ENCODE data around the gene DLGAP1. TPM values are rescaled to one million over a fixed set of nuclear protein-coding genes. Genes with fewer than 3 reads are reported as not detected.

The DLGAP1 gene
- total and polyA plus RNA-seq, 2 experiments from 2014 or later, result 3.1 to 6.5 TPM

- DNase-seq (ENCODE audit: low spot score), result peak; percentile 46
- TF ChIP-seq EZH2phosphoT487 (IDR thresholded peaks at IDR 0.05; ENCODE audit: low read depth, severe bottlenecking, unreplicated experiment) (no peak), CTCF (IDR thresholded peaks at IDR 0.05; ENCODE audit: poor library complexity) (peak; percentile 48)
- no peaks in the 10 kb centered on the region for H3K9me2 ChIP-seq (replicated peaks; ENCODE audit: insufficient read depth)
- no peaks in the 10 kb centered on the region for H3K27me3 ChIP-seq
- H4K20me1 ChIP-seq (ENCODE audit: insufficient read depth, poor library complexity, severe bottlenecking), result no peaks in the 10 kb centered on the region
- no peaks in the 10 kb centered on the region for H3K79me2 ChIP-seq
- no peaks in the 10 kb centered on the region for H3K4me1 ChIP-seq (ENCODE audit: insufficient read depth)
- H3K36me3 ChIP-seq (replicated peaks; ENCODE audit: insufficient read depth, low read depth), result no peaks in the 10 kb centered on the region
- H2AFZ ChIP-seq, result no peak overlapping the region
- H3K27ac ChIP-seq, result no peak overlapping the region
- H3K4me3 ChIP-seq, result no peak overlapping the region
- H3K9me3 ChIP-seq (ENCODE audit: low read depth), result no peaks in the 10 kb centered on the region
- 63% methylated on average over 7 of the region's 7 CpGs for WGBS (ENCODE audit: low lambda C conversion rate, missing lambda C conversion rate)
- H3K4me2 ChIP-seq, result no peak overlapping the region
Observed at GRCh38 chr18:4181882-4182568, 273.1 kb downstream of the DLGAP1 start.

DNA sequence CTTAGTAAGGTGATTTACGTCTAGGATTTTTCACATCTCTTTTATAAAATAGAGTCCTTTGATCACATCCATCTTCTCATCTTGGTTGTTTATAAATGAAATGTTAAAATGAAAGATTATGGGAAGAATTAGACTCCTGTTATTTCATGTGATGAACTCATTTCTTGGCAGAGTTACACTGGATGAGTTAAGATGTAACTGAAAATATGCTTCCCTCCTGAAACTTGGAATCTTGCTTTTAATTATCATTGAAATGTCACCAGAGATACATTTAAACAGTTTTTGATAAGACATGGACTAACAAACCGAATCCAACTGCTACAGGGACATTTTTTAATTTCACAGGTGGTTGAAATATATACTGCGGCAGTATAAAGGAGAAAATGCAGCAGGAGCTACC lies 274.0 kb downstream of the DLGAP1 start:
- Histone ChIP-seq H3K36me3 (replicated peaks; ENCODE audit: insufficient read depth, low read depth) (no peaks in the 10 kb centered on the region), H3K27ac (no peak overlapping the region), H3K4me1 (ENCODE audit: insufficient read depth) (no peaks in the 10 kb centered on the region), H3K4me2 (no peak overlapping the region), H2AFZ (no peak overlapping the region), H3K9me3 (ENCODE audit: low read depth) (no peaks in the 10 kb centered on the region), H3K4me3 (no peak overlapping the region), H3K27me3 (no peaks in the 10 kb centered on the region), H4K20me1 (ENCODE audit: insufficient read depth, poor library complexity, severe bottlenecking) (no peaks in the 10 kb centered on the region), H3K9me2 (replicated peaks; ENCODE audit: insufficient read depth) (no peaks in the 10 kb centered on the region), H3K79me2 (no peaks in the 10 kb centered on the region)
- TF ChIP-seq EZH2phosphoT487 (IDR thresholded peaks at IDR 0.05; ENCODE audit: low read depth, severe bottlenecking, unreplicated experiment), result no peak
- TF ChIP-seq CTCF (IDR thresholded peaks at IDR 0.05; ENCODE audit: poor library complexity), result no peak
- TF ChIP-seq EZH2 (IDR thresholded peaks at IDR 0.05; ENCODE audit: borderline replicate concordance), result no peak
- 72% methylated on average over 3 of the region's 3 CpGs for WGBS (ENCODE audit: low lambda C conversion rate, missing lambda C conversion rate)
- DNase-seq (ENCODE audit: low spot score), result no peak

GRCh38 chr18:4172196-4173100 lies 282.7 kb downstream of the DLGAP1 start:
- Histone ChIP-seq H3K27ac (no peak overlapping the region), H3K4me2 (no peak overlapping the region), H3K4me3 (no peak overlapping the region), H3K79me2 (no peaks in the 10 kb centered on the region), H3K9me3 (ENCODE audit: low read depth) (no peaks in the 10 kb centered on the region), H2AFZ (no peak overlapping the region), H4K20me1 (ENCODE audit: insufficient read depth, poor library complexity, severe bottlenecking) (no peaks in the 10 kb centered on the region), H3K36me3 (replicated peaks; ENCODE audit: insufficient read depth, low read depth) (no peaks in the 10 kb centered on the region), H3K4me1 (ENCODE audit: insufficient read depth) (no peaks in the 10 kb centered on the region), H3K27me3 (no peaks in the 10 kb centered on the region), H3K9me2 (replicated peaks; ENCODE audit: insufficient read depth) (no peaks in the 10 kb centered on the region)
- WGBS (ENCODE audit: low lambda C conversion rate, missing lambda C conversion rate), result 87% methylated on average over 6 of the region's 6 CpGs
- TF ChIP-seq EZH2phosphoT487 (IDR thresholded peaks at IDR 0.05; ENCODE audit: low read depth, severe bottlenecking, unreplicated experiment) (no peak), CTCF (IDR thresholded peaks at IDR 0.05; ENCODE audit: poor library complexity) (no peak), EZH2 (IDR thresholded peaks at IDR 0.05; ENCODE audit: borderline replicate concordance) (no peak)
- no peak for DNase-seq (ENCODE audit: low spot score)
